ENCODE data around the gene EPHA6. TPM values are rescaled to one million over a fixed set of nuclear protein-coding genes. Genes with fewer than 3 reads are reported as not detected.
A peak's percentile ranks its signal among the peaks of the same experiment; 100 is the strongest.

EPHA6 gene
- total RNA-seq, 1 experiment from 2014 or later, result 0.61 TPM

DNA sequence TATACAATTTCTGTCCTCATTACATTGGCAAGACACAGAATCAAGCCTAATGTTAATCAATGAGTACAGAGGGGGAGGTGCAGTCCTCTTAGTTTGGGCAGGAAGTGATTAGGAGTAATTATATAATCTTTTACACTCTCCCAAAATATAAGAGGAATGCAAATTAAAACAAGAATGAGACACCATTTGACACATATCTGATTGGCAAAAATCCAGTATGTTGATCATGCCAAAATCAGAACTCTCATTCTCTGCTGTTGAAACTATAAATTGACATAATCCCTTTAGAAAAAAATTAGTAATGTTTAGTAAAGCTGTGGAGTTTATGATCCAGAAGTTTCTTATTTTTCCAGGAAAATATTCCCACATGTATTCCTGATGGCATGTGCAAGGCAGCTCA lies 373.4 kb downstream of the EPHA6 start:
- H3K36me3 Mint-ChIP-seq (ENCODE audit: insufficient read depth in 1 of 3, low read depth in 3 of 3), result peaks cover 0 to 3% (median 0%) of the 10 kb centered on the region in 3 experiments; a peak in 2 of 7 replicates
- H3K4me1 Mint-ChIP-seq, result no peaks in the 10 kb centered on the region
- H2AFZ ChIP-seq (ENCODE audit: low read length), result no peak overlapping the region
- no peak overlapping the region for H3K27ac ChIP-seq (ENCODE audit: insufficient read length, low read depth, low read length)
- no peak overlapping the region for H3K4me2 ChIP-seq (ENCODE audit: insufficient read depth, insufficient read length, low read length)
- H2BK15ac ChIP-seq (ENCODE audit: low read depth, low read length), result no peak overlapping the region
- no peak overlapping the region for H4K91ac ChIP-seq (ENCODE audit: insufficient read length, low read depth, low read length)
- no peak overlapping the region for H3K18ac ChIP-seq (ENCODE audit: insufficient read length, low read depth, low read length)
- no peak overlapping the region for H3K14ac ChIP-seq (ENCODE audit: insufficient read depth, low read length)
- TF ChIP-seq CTCF (conservative IDR thresholded peaks at IDR 0.05), result no peak
- peaks cover 2 to 3% of the 10 kb centered on the region in 2 experiments; a peak in 1 of 5 replicates for H3K9me3 Mint-ChIP-seq
- no peak overlapping the region for H4K8ac ChIP-seq (replicated peaks; ENCODE audit: insufficient read length, low read depth, low read length)
- H3K4ac ChIP-seq (ENCODE audit: low read depth, low read length), result no peak overlapping the region
- no peaks in the 10 kb centered on the region for H3K27me3 Mint-ChIP-seq (ENCODE audit: low read depth)
- H3K23me2 ChIP-seq (ENCODE audit: insufficient read length, low read depth, low read length, poor library complexity, severe bottlenecking), result no peaks in the 10 kb centered on the region
- H2BK120ac ChIP-seq (ENCODE audit: low read depth, low read length, poor library complexity, severe bottlenecking), result no peak overlapping the region
- no peak for DNase-seq
- peak overlapping the region in 1 of 3 experiments; percentile 53; a peak in 1 of 7 replicates for H3K27ac Mint-ChIP-seq
- no peaks in the 10 kb centered on the region for H3K79me1 ChIP-seq (ENCODE audit: insufficient read depth, low read depth, low read length, poor library complexity, severe bottlenecking)
- H3K9me3 ChIP-seq (ENCODE audit: control insufficient read depth, low read depth, low read length), result no peaks in the 10 kb centered on the region
- H4K20me1 ChIP-seq (ENCODE audit: control insufficient read depth, insufficient read depth, insufficient read length), result no peaks in the 10 kb centered on the region
- H4K5ac ChIP-seq (ENCODE audit: insufficient read length, low read depth, low read length), result no peak overlapping the region
- no peaks in the 10 kb centered on the region for H3K4me1 ChIP-seq (ENCODE audit: insufficient read depth, low read length)
- no peak overlapping the region for H3T11ph ChIP-seq (ENCODE audit: low read length)
- no peak overlapping the region for H3K4me3 Mint-ChIP-seq
- H2AK5ac ChIP-seq (ENCODE audit: insufficient read length, low read length), result no peak overlapping the region
- no peak overlapping the region for H3K9ac ChIP-seq (ENCODE audit: extremely low read depth, insufficient read length, low read length)
- no peak overlapping the region for H2BK5ac ChIP-seq (ENCODE audit: insufficient read length, low read length)
- no peak overlapping the region for H2BK12ac ChIP-seq (ENCODE audit: insufficient read length, low read depth, low read length)
- H3K27me3 ChIP-seq (ENCODE audit: insufficient read depth, low read length), result no peaks in the 10 kb centered on the region
- H3K23ac ChIP-seq (ENCODE audit: insufficient read length, low read depth, low read length), result no peak overlapping the region
- H3K56ac ChIP-seq (ENCODE audit: insufficient read length, low read depth, low read length), result no peak overlapping the region
- no peaks in the 10 kb centered on the region for H3K79me2 ChIP-seq (ENCODE audit: insufficient read depth, low read length)
- H2BK20ac ChIP-seq (ENCODE audit: low read depth, low read length, poor library complexity, severe bottlenecking), result no peak overlapping the region
